HepG2 (cell line): ENCODE data around the gene BCL2A1. TPM values are rescaled to one million over a fixed set of nuclear protein-coding genes. Genes with fewer than 3 reads are reported as not detected.
"Not testable (repeated sequence)": the region's sequence is repeated elsewhere in the genome, so short reads cannot be mapped to it uniquely, and the experiment has no call there.

Experiments used
- ATAC-seq: fragments of 200-7000 bp; cut with Tn5 transposase; 3 replicates; pipeline ENCODE4 v1.9.1; 2020; ENCODE audit warnings: mild to moderate bottlenecking, moderate library complexity
- BruUV-seq: library from RNA; stranded (reverse); fragments of 400-500 nt; replicated peaks from 2 replicates; lab custom pipeline; 2021; lab: Mats Ljungman, UMichigan
- CTCF ChIA-PET: fragments of 300-600 bp; formaldehyde crosslinking; extraction: SDS; loops from one replicate; lab custom pipeline; 2021; ENCODE audit warnings: low total read pairs, inconsistent platforms, low intra/inter-chr PET ratio; lab: Yijun Ruan, JAX
- POLR2A ChIA-PET: fragments of 350-600 bp; sonication (Branson Sonifier 250); formaldehyde crosslinking; loops from one replicate; lab custom pipeline; 2020; ENCODE audit warnings: antibody characterized with exemption, inconsistent platforms; lab: Yijun Ruan, JAX
- DNase-seq: peaks from one replicate; pipeline ENCODE4 v3.0.0-alpha.2; 2015; ENCODE audit warnings: low spot score
- FAIRE-seq: peaks from 3 replicates; lab custom pipeline; 2011; peaks lifted over from hg19 to GRCh38; lab: Jason Lieb, UNC
- H2AFZ ChIP-seq: one replicate; pipeline ENCODE4 v1.6.1; 2011; ENCODE audit warnings: low read length, inconsistent platforms
- H3K27ac ChIP-seq: fragments of 300-600 bp; 3 replicates; pipeline ENCODE4 v1.8.0; 2011; ENCODE audit warnings: mixed run types, mild to moderate bottlenecking, mixed read lengths, low read length, inconsistent platforms; ENCODE audit not compliant: insufficient read depth; ENCODE audit errors: extremely low read length
- H3K27me3 ChIP-seq, 2 experiments: fragments of 200-600 bp in 1 of 2; 2 replicates in 1 of 2; 3 replicates in 1 of 2; pipeline versions ENCODE4 v1.6.0 to v1.8.0; 2011; ENCODE audit warnings: low read length in 2 of 2, mild to moderate bottlenecking in 2 of 2, moderate library complexity in 2 of 2, inconsistent platforms in 1 of 2; ENCODE audit not compliant: insufficient read depth in 2 of 2, control insufficient read depth in 1 of 2
- H3K36me3 ChIP-seq, 2 experiments: fragments of 200-600 bp in 1 of 2; replicated peaks in 1 of 2; 2 replicates in 1 of 2; 3 replicates in 1 of 2; pipeline versions ENCODE4 v1.5.1 to v1.8.0; 2011; ENCODE audit warnings: low read length in 2 of 2, inconsistent platforms in 1 of 2; ENCODE audit not compliant: insufficient read depth in 2 of 2, control insufficient read depth in 1 of 2
- H3K4me1 ChIP-seq: 2 replicates; pipeline ENCODE4 v1.5.1; 2012; ENCODE audit warnings: low read length, inconsistent platforms; ENCODE audit not compliant: insufficient read depth
- H3K4me2 ChIP-seq: 2 replicates; pipeline ENCODE4 v1.6.0; 2011; ENCODE audit warnings: low read depth, low read length, inconsistent platforms
- H3K4me3 ChIP-seq, 3 experiments: fragments of 200-600 bp in 1 of 3; sonication (generic), shearing (Covaris generic) in 1 of 3; replicated peaks in 1 of 3; 2 replicates each; pipeline ENCODE4 v1.5.1; 2011 to 2016; ENCODE audit warnings: low read length in 3 of 3, inconsistent platforms in 2 of 3, low read depth in 2 of 3, mild to moderate bottlenecking in 2 of 3, control low read depth in 1 of 3, mixed read lengths in 1 of 3; ENCODE audit not compliant: insufficient read depth in 1 of 3
- H3K79me2 ChIP-seq: one replicate; pipeline ENCODE4 v1.6.1; 2011; ENCODE audit warnings: low read length, inconsistent platforms; ENCODE audit not compliant: insufficient read depth
- H3K9ac ChIP-seq: 2 replicates; pipeline ENCODE4 v1.6.0; 2011; ENCODE audit warnings: mild to moderate bottlenecking, low read depth, low read length, inconsistent platforms; ENCODE audit not compliant: insufficient read depth
- H3K9me3 ChIP-seq: 2 replicates; pipeline ENCODE4 v1.5.1; 2012; ENCODE audit warnings: mild to moderate bottlenecking, low read length
- H4K20me1 ChIP-seq: 2 replicates; pipeline ENCODE4 v1.6.0; 2011; ENCODE audit warnings: inconsistent platforms, mild to moderate bottlenecking, low read length, moderate library complexity; ENCODE audit not compliant: insufficient read depth
- NR2F1 ChIP-seq, 2 experiments: fragments of 450-650 bp in 1 of 2; formaldehyde crosslinking in 1 of 2; IDR thresholded peaks; 2 replicates each; pipeline versions ENCODE4 v1.5.0 to v1.6.1; 2016 to 2020; ENCODE audit warnings: mild to moderate bottlenecking in 1 of 2, missing compliant biosample characterization in 1 of 2, missing genetic modification reagents in 1 of 2, moderate library complexity in 1 of 2
- WGBS: methylation state at CpG from one replicate; pipeline ENCODE4 v1.1.6; 2017; ENCODE audit warnings: low lambda C conversion rate; 5-methylcytosine and 5-hydroxymethylcytosine counted together
- in situ Hi-C: cut with HindIII; loops from 2 replicates; pipeline ENCODE4 v1.10.0; 2017; ENCODE audit warnings: low pct_unique_long_range_greater_than_20kb; ENCODE audit not compliant: extremely low pct_ligation_motif_present
- intact Hi-C: fragments of 100-400 bp; cut with micrococcal nuclease; formaldehyde crosslinking; loops from one replicate; pipeline ENCODE4 v1.10.0; 2022; ENCODE audit not compliant: unreplicated experiment
- polyA plus RNA-seq, 8 experiments: library from polyadenylated mRNA; depleted of rRNA in 3 of 8; stranded (reverse) in 7 of 8; unstranded in 1 of 8; fragments of >200 nt; fragmentation: Illumina TruSeq in 4 of 8; extraction: Trizol in 4 of 8; gene quantifications; 2 replicates each; pipeline versions ENCODE4 v1.2.1 to v1.2.3, GENCODE V29; 2011 to 2016; ENCODE audit warnings: low read depth in 4 of 8, missing spikeins in 1 of 8, mixed read lengths in 1 of 8; ENCODE audit not compliant: insufficient read depth in 1 of 8
- total RNA-seq, 5 experiments: library from RNA; depleted of rRNA; stranded (reverse); fragments of >200 nt; fragmentation: Illumina TruSeq; extraction: Trizol; gene quantifications; 2 replicates each; pipeline ENCODE4 v1.2.3, GENCODE V29; 2016; ENCODE audit warnings: low read depth in 1 of 5
- TF ChIP-seq, protein P1 (sequence below), 2 experiments: sonication (generic) in 1 of 2; formaldehyde crosslinking in 1 of 2; IDR thresholded peaks; 2 replicates each; pipeline versions ENCODE4 v1.4.0 to v1.6.1; 2016 to 2020; ENCODE audit warnings: borderline replicate concordance in 1 of 2, low read depth in 1 of 2, mild to moderate bottlenecking in 1 of 2, missing genetic modification reagents in 1 of 2

The BCL2A1 gene
- total and polyA plus RNA-seq, 2 of the 13 experiments (the other 11 are each of a cell fraction or from before 2014, with no cell fraction given), result 0.08 to 0.31 TPM

DNA sequence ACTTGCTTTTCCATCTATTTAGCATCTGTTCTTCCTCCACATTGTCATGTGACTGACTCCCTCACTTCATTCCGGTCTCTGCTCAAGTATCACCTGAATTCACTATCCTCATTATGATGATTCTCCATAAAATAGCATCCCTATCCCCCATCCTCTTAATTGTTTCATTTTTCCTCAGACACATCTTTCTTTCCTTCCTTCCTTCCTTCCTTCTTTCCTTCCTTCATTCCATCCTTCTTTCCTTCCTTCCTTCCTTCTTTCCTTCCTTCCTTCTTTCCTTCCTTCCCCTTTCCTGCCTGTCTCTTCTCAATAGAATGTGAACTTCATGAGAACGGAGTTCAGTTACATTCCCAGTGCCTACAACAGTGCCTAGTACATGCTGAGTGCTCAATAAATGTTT lies 41.6 kb downstream of the BCL2A1 start:
- Histone ChIP-seq H3K4me3 (no peak overlapping the region), H3K27ac (no peak overlapping the region), H4K20me1 (no peaks in the 10 kb centered on the region), H3K4me2 (no peak overlapping the region), H2AFZ (no peak overlapping the region), H3K9ac (no peak overlapping the region), H3K4me1 (peaks cover 22% of the 10 kb centered on the region), H3K27me3 (peaks cover 0 to 12% of the 10 kb centered on the region in 2 experiments; a peak in 2 of 5 replicates), H3K9me3 (no peaks in the 10 kb centered on the region), H3K36me3 (no peaks in the 10 kb centered on the region), H3K79me2 (no peaks in the 10 kb centered on the region)
- in situ Hi-C loops (no loop called here), intact Hi-C loops (no loop called here)
- BruUV-seq, result no TSS peak
- WGBS, result 30% methylated on average over 2 of the region's 2 CpGs
- FAIRE-seq (no peak), ATAC-seq (no peak), DNase-seq (no peak)
- POLR2A ChIA-PET, result no interaction called here
- CTCF ChIA-PET, result no interaction called here
- TF ChIP-seq, protein P1, sequence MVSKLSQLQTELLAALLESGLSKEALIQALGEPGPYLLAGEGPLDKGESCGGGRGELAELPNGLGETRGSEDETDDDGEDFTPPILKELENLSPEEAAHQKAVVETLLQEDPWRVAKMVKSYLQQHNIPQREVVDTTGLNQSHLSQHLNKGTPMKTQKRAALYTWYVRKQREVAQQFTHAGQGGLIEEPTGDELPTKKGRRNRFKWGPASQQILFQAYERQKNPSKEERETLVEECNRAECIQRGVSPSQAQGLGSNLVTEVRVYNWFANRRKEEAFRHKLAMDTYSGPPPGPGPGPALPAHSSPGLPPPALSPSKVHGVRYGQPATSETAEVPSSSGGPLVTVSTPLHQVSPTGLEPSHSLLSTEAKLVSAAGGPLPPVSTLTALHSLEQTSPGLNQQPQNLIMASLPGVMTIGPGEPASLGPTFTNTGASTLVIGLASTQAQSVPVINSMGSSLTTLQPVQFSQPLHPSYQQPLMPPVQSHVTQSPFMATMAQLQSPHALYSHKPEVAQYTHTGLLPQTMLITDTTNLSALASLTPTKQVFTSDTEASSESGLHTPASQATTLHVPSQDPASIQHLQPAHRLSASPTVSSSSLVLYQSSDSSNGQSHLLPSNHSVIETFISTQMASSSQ (IDR thresholded peaks at IDR 0.05; ENCODE audit: low read depth), result no peak
- TF ChIP-seq, protein P1 (CRISPR knock-in tag; IDR thresholded peaks at IDR 0.05; ENCODE audit: borderline replicate concordance), result no peak
- TF ChIP-seq NR2F1 (CRISPR knock-in tag; IDR thresholded peaks at IDR 0.05), result no peak

DNA sequence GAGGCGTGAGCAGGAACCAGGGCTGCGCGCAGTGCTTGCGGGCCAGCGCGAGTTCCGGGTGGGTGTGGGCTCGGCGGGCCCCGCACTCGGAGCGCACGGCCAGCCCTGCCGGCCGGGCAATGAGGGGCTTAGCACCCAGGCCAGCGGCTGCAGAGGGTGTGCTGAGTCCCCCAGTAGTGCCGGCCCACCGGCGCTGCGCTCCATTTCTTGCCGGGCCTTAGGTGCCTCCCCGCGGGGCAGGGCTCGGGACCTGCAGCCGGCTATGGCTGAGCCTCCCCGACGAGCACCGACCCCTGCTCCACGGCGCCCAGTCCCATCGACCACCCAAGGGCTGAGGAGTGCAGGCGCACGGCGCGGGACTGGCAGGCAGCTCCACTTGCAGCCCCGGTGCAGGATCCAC lies 44.9 kb downstream of the BCL2A1 start:
- Histone ChIP-seq H3K79me2 (peaks cover 19% of the 10 kb centered on the region), H3K4me1 (peaks cover 19% of the 10 kb centered on the region)
- FAIRE-seq, ATAC-seq, H3K36me3 ChIP-seq, CTCF ChIA-PET, intact Hi-C loops, H4K20me1 ChIP-seq, H3K27ac ChIP-seq, H3K27me3 ChIP-seq, H3K9ac ChIP-seq, H3K9me3 ChIP-seq, in situ Hi-C loops, H2AFZ ChIP-seq, POLR2A ChIA-PET, DNase-seq, H3K4me2 ChIP-seq, BruUV-seq, H3K4me3 ChIP-seq: not testable (repeated sequence)
- 95% methylated on average over 4 of the region's 36 CpGs for WGBS
